Hippocampal formation (tissue), 2 donors: ENCODE results near the gene SAMHD1.
"Not testable (repeated sequence)": the region's sequence is repeated elsewhere in the genome, so short reads cannot be mapped to it uniquely, and the experiment has no call there.

Source experiments
- DNase-seq, 2 donors: peaks; one replicate each; lab custom pipeline; 2025; lab: John Stamatoyannopoulos, UW

SAMHD1 gene

DNA sequence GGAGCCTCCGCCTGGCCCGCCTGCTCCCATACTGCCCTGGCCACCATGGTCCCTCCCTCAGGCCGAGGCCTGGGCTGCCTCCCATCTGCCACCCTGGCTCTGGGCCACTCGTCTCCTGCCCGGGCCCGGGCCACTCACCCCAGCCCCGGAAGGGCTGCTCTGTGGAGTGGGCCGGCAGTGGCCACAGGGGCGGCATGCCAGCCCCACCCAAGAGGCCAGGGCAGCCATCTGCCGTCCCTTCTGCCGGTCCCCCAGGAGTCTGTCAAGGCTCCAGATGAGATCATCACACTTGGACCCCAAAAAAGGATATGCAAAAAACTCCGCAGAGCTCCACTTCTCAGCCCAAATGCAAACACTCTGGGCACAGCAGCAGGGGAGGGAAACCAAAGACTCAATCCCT, 99.3 kb downstream of the SAMHD1 start:
- DNase-seq: peak; percentile 59 to 68

DNA sequence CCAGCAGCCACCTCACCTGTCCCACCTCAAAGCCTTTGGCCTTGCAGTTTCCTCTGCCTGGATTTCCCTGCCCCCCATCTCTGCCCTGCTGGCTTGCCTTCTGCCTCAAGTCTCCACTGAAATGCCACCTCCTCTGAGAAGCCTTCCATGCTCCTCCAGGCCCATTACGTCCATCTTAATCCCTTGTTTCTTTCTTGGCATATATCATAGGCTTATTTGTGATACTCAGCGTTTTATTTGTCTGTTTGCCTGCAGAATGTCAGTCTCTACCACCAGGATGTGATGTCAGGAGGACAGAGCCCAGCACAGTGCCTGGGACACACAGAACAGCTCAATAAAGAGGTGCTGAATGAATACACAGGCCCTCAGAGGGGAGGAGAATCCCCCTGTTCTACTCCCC, 100.0 kb downstream of the SAMHD1 start:
- no peak for DNase-seq

DNA sequence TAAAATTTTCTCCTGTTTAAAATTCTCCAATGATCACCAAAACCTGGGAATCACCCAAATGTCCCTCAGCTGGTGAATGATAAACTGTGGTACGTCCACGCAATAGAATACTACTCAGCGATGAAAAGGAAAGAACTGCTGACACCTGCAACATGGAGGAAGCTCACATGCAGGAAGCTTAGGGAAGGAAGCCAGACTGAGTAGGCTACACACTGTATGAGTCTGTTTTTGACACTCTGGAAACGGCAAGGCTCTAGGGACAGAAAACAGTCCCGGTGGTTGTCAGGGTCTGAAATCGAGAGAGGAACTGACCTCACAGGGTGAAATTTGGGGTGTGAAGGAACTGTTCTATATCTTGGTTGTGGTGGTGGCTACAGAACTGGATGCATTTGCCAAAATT, 100.7 kb downstream of the SAMHD1 start:
- no peak for DNase-seq

DNA sequence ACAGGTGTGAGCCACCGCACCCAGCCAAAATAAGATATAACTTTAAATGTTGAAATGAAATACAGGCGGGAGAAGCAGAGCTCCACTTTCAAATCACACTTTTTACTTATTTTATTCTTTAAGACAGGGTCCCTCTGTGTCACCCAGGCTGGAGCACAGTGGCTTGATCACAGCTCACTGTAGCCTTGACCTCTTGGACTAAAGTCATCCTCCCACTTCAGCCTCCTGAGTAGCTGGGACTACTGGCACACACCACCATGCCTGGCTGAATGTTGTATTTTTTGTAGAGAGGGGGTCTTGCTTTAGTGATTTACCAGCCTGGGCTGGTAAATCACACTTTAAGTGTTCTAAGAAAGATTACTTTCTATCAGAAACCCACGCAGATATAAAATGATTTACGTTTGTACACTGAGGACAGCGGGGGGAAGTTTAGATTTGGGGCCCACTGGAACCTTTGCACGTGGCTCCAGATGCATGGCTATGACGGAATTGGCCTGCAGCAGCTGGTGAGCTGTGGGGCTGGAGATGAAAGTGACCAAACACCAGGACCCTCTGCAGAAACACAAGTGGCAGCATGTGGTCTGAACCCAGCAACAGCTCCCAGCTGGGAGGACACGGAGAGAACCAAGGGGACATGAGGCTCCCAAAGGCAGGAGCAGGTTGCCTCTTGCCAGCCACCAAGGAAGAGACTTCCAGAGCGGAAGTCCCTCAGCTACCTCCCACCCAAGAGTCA, 102.0 kb downstream of the SAMHD1 start:
- no peak for DNase-seq

DNA sequence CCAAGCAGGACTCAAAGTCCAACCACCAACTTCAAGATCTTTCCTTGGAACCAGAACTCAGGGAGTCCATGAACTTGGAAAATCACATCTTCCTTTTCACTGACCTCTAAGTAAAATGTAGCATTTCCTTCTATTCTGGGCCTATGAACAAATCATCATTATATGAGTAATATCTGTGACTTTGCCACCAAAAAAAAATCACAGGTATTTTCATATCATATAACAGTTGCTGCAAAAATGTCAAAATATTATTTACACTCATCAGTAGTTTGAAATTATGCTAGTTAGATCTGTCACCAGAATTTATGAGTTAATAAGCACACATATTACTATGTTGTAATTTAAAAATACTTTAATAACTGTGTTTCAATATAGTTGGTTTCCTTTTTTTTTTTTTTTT, 102.8 kb downstream of the SAMHD1 start:
- no peak for DNase-seq

DNA sequence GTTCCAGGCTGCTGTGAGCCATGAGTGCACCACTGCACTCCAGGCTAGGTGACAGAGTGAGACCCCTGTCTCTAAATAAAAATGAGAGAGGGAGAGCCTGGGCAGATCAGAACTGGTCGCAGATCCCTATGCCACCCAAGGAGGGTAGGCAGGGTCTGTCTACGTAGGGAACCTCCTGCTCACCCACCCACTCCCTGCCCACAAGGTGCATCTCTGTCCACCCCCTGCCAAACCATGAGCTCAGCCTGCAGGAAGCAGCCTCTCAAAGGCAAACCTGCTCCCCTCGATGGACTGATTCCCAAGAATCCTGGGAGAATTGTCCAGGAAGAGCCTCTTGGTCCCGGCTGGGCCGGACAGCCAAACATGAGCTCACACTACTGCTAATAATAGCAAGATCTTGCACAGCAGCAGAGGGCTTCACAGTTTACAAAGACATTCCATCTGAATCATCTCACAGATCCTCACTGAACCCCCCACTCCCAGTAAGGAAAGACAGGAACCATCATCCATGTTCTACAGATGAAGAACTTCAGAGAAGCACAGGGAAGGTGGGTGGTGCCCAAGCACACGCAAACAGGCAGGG, 103.3 kb downstream of the SAMHD1 start:
- no peak for DNase-seq

DNA sequence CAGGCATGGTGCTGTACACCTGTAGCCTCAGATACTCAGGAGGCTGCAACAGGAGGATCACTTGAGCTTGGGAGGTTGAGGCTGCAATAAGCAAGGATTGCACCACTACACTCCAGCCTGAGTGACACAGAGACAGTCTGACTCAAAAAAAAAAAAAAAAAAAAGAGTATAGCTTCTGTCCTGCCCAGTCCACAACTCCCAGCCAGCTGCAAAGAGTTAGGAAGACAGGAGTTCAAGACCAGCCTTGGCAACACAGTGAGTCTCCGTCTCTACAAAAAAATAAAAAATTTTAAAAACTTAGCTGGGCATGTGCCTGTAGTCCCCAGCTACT, 103.8 kb downstream of the SAMHD1 start:
- DNase-seq: no peak

DNA sequence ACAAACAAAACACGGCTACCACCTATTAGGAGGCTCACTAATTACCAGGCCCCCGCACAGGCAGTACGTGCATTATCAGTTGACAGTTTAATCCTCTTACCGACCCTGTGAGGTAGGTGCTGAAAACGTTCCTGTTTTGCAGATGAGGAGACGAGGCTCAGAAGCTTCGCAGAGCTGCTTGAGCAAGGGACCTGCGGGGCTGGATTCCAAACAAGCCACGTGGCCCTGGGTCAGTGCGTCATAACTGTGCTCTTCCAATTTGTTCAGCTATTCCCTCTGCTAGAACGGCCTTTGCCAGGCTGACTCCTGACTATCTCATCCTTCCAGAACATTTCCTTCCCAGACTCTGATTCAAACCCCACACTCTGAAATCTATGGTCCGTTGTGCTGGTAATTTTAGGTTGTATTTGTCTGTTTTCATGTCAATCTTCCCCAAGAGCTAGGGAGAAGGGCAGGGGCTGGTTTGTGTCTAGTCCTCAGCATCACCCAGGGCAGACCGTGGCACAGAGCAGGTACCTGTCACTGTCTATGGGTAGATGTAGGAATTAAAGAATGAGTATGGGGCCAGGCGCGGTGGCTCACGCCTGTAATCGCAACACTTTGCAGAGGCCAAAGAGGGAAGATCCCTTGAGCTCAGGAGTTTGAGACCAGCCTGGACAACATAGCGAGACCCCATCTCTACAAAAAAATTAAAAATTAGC, 104.3 kb downstream of the SAMHD1 start:
- peak; percentile 57 to 60 for DNase-seq

DNA sequence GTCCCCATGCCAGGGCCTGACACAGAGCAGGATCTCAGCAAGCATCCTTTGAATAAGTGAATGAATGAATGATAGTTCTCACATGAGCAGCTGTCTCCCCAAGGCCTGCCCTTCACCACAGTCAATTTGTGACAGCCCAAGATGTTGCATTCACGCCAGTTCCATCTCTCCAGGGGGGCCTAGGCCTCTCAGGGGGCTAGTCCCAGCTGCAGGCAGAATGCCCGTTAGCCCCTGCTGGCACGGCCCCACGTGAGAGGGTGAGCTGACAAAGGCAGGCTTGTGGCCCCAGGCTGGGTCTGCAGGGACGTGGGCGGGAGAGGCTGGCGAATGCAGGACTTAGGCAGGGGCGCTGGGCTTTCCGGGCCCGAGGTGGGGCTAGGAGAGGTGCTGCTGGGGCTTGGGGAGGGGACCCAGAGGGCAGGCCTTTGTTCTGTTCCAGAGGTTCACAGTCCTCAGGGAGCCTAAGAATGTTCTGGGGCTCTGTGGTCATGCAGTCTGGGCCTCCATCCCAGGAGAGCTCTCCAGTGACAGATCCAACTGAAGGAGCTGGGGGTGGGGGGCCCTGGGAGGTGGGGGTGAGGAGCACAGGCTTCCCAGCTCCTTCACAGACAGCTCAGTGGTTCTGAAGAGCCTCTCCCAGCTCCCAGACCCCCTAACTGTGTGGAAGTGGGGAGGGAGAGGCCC, 106.1 kb downstream of the SAMHD1 start:
- DNase-seq: peak in 1 of 2 donors; percentile 76

DNA sequence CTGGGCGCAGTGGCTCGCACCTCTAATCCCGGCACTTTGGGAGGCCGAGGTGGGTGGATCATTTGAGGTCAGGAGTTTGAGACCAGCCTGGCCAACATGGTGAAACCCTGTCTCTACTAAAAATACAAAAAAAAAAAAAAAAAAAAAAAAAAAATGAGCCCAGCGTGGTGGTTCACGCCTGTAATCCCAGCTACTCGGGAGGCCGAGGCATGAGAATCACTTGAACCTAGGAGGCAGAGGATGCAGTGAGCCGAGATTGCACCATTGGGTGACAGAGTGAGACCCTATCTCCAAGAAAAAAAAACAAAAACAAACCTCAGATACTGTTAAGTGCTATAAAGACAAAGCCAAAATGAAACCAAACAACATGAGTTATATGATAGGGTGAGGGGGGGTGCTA, 110.5 kb downstream of the SAMHD1 start:
- DNase-seq: not testable (repeated sequence)
